Neuronal stem cell (in vitro differentiated cells): ENCODE results near the gene C20orf144.
A peak's percentile ranks its signal among the peaks of the same experiment; 100 is the strongest.

Experiments used
- DNase-seq: peaks from one replicate; pipeline ENCODE4 v3.0.0-alpha.2; 2013; ENCODE audit warnings: low spot score
- H2AFZ ChIP-seq: one replicate; pipeline ENCODE4 v1.6.1; 2013; ENCODE audit warnings: mild to moderate bottlenecking, low read length, inconsistent platforms
- H2AK5ac ChIP-seq: 2 replicates; pipeline ENCODE4 v1.6.1; 2013; ENCODE audit warnings: low read depth, mild to moderate bottlenecking, inconsistent platforms, low read length, moderate library complexity, mixed read lengths
- H2BK120ac ChIP-seq: 2 replicates; pipeline ENCODE4 v1.6.1; 2013; ENCODE audit warnings: low read depth, mild to moderate bottlenecking, inconsistent platforms, low read length, moderate library complexity, mixed read lengths
- H2BK12ac ChIP-seq: one replicate; pipeline ENCODE4 v1.6.1; 2013; ENCODE audit warnings: low read length, inconsistent platforms
- H2BK15ac ChIP-seq: 2 replicates; pipeline ENCODE4 v1.6.1; 2013; ENCODE audit warnings: mild to moderate bottlenecking, low read length, inconsistent platforms, mixed read lengths
- H2BK5ac ChIP-seq: one replicate; pipeline ENCODE4 v1.6.1; 2013; ENCODE audit warnings: inconsistent platforms, mild to moderate bottlenecking, low read length, moderate library complexity
- H3K14ac ChIP-seq: one replicate; pipeline ENCODE4 v1.6.1; 2013; ENCODE audit warnings: low read length, inconsistent platforms
- H3K18ac ChIP-seq: 2 replicates; pipeline ENCODE4 v1.6.1; 2013; ENCODE audit warnings: low read length, inconsistent platforms
- H3K23ac ChIP-seq: 2 replicates; pipeline ENCODE4 v1.6.1; 2013; ENCODE audit warnings: low read depth, mild to moderate bottlenecking, mixed read lengths, low read length, inconsistent platforms; ENCODE audit not compliant: poor library complexity
- H3K27ac ChIP-seq: replicated peaks from 3 replicates; pipeline ENCODE4 v1.5.1; 2013; ENCODE audit warnings: low read length, inconsistent platforms
- H3K27me3 ChIP-seq, 3 experiments: 2 replicates each; pipeline ENCODE4 v1.6.1; 2013; ENCODE audit warnings: low read length in 3 of 3, mild to moderate bottlenecking in 2 of 3, inconsistent platforms in 1 of 3, low read depth in 1 of 3, mixed read lengths in 1 of 3, moderate library complexity in 1 of 3; ENCODE audit not compliant: control insufficient read depth in 3 of 3, insufficient read depth in 3 of 3
- H3K36me3 ChIP-seq, 2 donors: replicated peaks in 1 of 2; 2 replicates each; pipeline ENCODE4 v1.6.1; 2013; ENCODE audit warnings: low read length in 2 of 2; ENCODE audit not compliant: control insufficient read depth in 2 of 2, insufficient read depth in 2 of 2
- H3K4ac ChIP-seq: 2 replicates; pipeline ENCODE4 v1.6.1; 2013; ENCODE audit warnings: inconsistent platforms, mild to moderate bottlenecking, low read length, moderate library complexity
- H3K4me1 ChIP-seq, 2 donors: 1 replicate in 1 of 2; 2 replicates in 1 of 2; pipeline ENCODE4 v1.6.1; 2013; ENCODE audit warnings: low read length in 2 of 2, low read depth in 1 of 2; ENCODE audit not compliant: control insufficient read depth in 2 of 2, insufficient read depth in 1 of 2
- H3K4me2 ChIP-seq: one replicate; pipeline ENCODE4 v1.6.1; 2013; ENCODE audit warnings: mild to moderate bottlenecking, low read length, inconsistent platforms; ENCODE audit not compliant: insufficient read depth, poor library complexity, severe bottlenecking
- H3K4me3 ChIP-seq, 2 donors: 2 replicates each; pipeline ENCODE4 v1.5.1; 2013; ENCODE audit warnings: low read length in 2 of 2, mild to moderate bottlenecking in 2 of 2, inconsistent platforms in 1 of 2, moderate library complexity in 1 of 2
- H3K79me1 ChIP-seq: one replicate; pipeline ENCODE4 v1.6.1; 2013; ENCODE audit warnings: low read depth, mild to moderate bottlenecking, inconsistent platforms, low read length, moderate library complexity
- H3K9ac ChIP-seq: one replicate; pipeline ENCODE4 v1.6.1; 2013; ENCODE audit warnings: mild to moderate bottlenecking, low read depth, low read length, inconsistent platforms; ENCODE audit not compliant: poor library complexity
- H3K9me3 ChIP-seq, 2 donors: replicated peaks in 1 of 2; 2 replicates each; pipeline versions ENCODE3 to v1.6.1; 2013; ENCODE audit warnings: low read length in 2 of 2, mild to moderate bottlenecking in 2 of 2, inconsistent platforms in 1 of 2, low read depth in 1 of 2, mixed read lengths in 1 of 2, moderate library complexity in 1 of 2; ENCODE audit not compliant: control insufficient read depth in 2 of 2, insufficient read depth in 1 of 2
- H4K8ac ChIP-seq: one replicate; pipeline ENCODE4 v1.6.1; 2013; ENCODE audit warnings: low read depth, mild to moderate bottlenecking, inconsistent platforms, low read length, moderate library complexity
- H4K91ac ChIP-seq: one replicate; pipeline ENCODE4 v1.6.1; 2013; ENCODE audit warnings: low read length, low read depth, mild to moderate bottlenecking, inconsistent platforms; ENCODE audit not compliant: poor library complexity
- WGBS, 2 donors: extraction: QIAGEN DNeasy Blood & Tissue Kit; methylation state at CpG; one replicate each; pipeline ENCODE4 v1.1.7; 2013; ENCODE audit warnings: missing lambda C conversion rate in 2 of 2, mixed read lengths in 1 of 2; ENCODE audit not compliant: insufficient read length in 2 of 2, insufficient replicate concordance in 1 of 2; ENCODE audit errors: extremely low coverage in 2 of 2; 5-methylcytosine and 5-hydroxymethylcytosine counted together

Gene C20orf144

GRCh38 chr20:33673114-33673409 is 10.9 kb downstream of the C20orf144 start:
- Histone ChIP-seq H2BK5ac (peak overlapping the region; percentile 70), H3K9me3 (peaks cover 0 to 4% of the 10 kb centered on the region in 2 donors), H3K4me2 (peak overlapping the region; percentile 94), H3K4me1 (peaks cover 26 to 29% of the 10 kb centered on the region in 2 donors), H3K27ac (no peak overlapping the region), H3K18ac (peak overlapping the region; percentile 93), H3K14ac (no peak overlapping the region), H2BK15ac (peak overlapping the region; percentile 90), H2BK12ac (no peak overlapping the region), H3K79me1 (peaks cover 5% of the 10 kb centered on the region), H3K27me3 (no peaks in the 10 kb centered on the region), H2BK120ac (no peak overlapping the region), H4K91ac (no peak overlapping the region), H4K8ac (no peak overlapping the region), H2AK5ac (peak overlapping the region; percentile 98), H3K23ac (no peak overlapping the region), H3K36me3 (peaks cover 19 to 53% of the 10 kb centered on the region in 2 donors), H2AFZ (no peak overlapping the region), H3K4me3 (peak overlapping the region; percentile 62 to 84), H3K4ac (peak overlapping the region; percentile 30), H3K9ac (peak overlapping the region; percentile 93)
- no CpG with 5 or more reads among the region's 4 CpGs for WGBS, 2 donors
- no peak for DNase-seq

GRCh38 chr20:33673410-33674293 is 11.5 kb downstream of the C20orf144 start:
- WGBS, 2 donors, result no CpG with 5 or more reads among the region's 29 CpGs
- Histone ChIP-seq H3K9me3 (peaks cover 0 to 7% of the 10 kb centered on the region in 2 donors), H3K9ac (peak overlapping the region; percentile 93), H3K23ac (peak overlapping the region; percentile 44), H3K79me1 (peaks cover 5% of the 10 kb centered on the region), H3K27ac (no peak overlapping the region), H3K4me3 (peak overlapping the region; percentile 62 to 84), H3K4ac (peak overlapping the region; percentile 30), H2BK5ac (peak overlapping the region; percentile 70), H3K4me2 (peak overlapping the region; percentile 94), H2AK5ac (peak overlapping the region; percentile 98), H4K8ac (no peak overlapping the region), H4K91ac (no peak overlapping the region), H2BK15ac (peak overlapping the region; percentile 90), H2BK120ac (no peak overlapping the region), H3K18ac (peak overlapping the region; percentile 93), H3K27me3 (no peaks in the 10 kb centered on the region), H2AFZ (peak overlapping the region; percentile 94), H2BK12ac (no peak overlapping the region), H3K14ac (peak overlapping the region; percentile 63), H3K4me1 (peaks cover 26 to 29% of the 10 kb centered on the region in 2 donors), H3K36me3 (peaks cover 23 to 53% of the 10 kb centered on the region in 2 donors)
- no peak for DNase-seq

- Histone ChIP-seq H3K18ac (peak within 1 kb of the TSS; percentile 93), H3K9ac (peak within 1 kb of the TSS; percentile 93)
- WGBS, 2 donors, result no CpG with 5 or more reads among the region's 73 CpGs
Measured at GRCh38 chr20:33674294-33675135, 12.4 kb downstream of the C20orf144 start, which contains the start of gene NECAB3. NECAB3 (minus strand) TSS chr20:33674428; CDS start chr20:33674352, 76 bp downstream.

More at GRCh38 chr20:33674294-33675135, 12.4 kb downstream of the C20orf144 start, which contains the start of gene NECAB3:
- Histone ChIP-seq H3K4me2 (peak within 1 kb of the TSS; percentile 94), H4K8ac (no peak within 1 kb of the TSS), H3K27me3 (no peaks in the 10 kb centered on the region), H2AFZ (peak within 1 kb of the TSS; percentile 94), H2BK5ac (peak within 1 kb of the TSS; percentile 70), H3K79me1 (peaks cover 5% of the 10 kb centered on the region), H3K4me3 (peak within 1 kb of the TSS; percentile 62 to 84), H3K4ac (peak within 1 kb of the TSS; percentile 30), H3K36me3 (peaks cover 27 to 54% of the 10 kb centered on the region in 2 donors), H2BK15ac (peak within 1 kb of the TSS; percentile 90), H3K9me3 (peaks cover 0 to 7% of the 10 kb centered on the region in 2 donors), H2AK5ac (peak within 1 kb of the TSS; percentile 98), H3K27ac (no peak within 1 kb of the TSS), H2BK120ac (no peak within 1 kb of the TSS), H3K4me1 (peaks cover 26 to 29% of the 10 kb centered on the region in 2 donors), H3K23ac (peak within 1 kb of the TSS; percentile 44), H3K14ac (peak within 1 kb of the TSS; percentile 100), H2BK12ac (no peak within 1 kb of the TSS), H4K91ac (no peak within 1 kb of the TSS)
- DNase-seq, result peak; percentile 80
